MG63 (cell line): ENCODE data around the gene C14orf132. TPM values are rescaled to one million over a fixed set of nuclear protein-coding genes. Genes with fewer than 3 reads are reported as not detected.

Source experiments
- DNase-seq: peaks from one replicate; pipeline ENCODE4 v3.0.0-alpha.2; 2020
- H3K27me3 ChIP-seq: fragments of 250-450 bp; sonication (Bioruptor Pico); 2 replicates; pipeline ENCODE4 v1.5.1; 2020; ENCODE audit warnings: mild to moderate bottlenecking, moderate library complexity
- H3K36me3 ChIP-seq: fragments of 250-450 bp; sonication (Bioruptor Pico); 2 replicates; pipeline ENCODE4 v1.5.1; 2020; ENCODE audit warnings: mild to moderate bottlenecking, moderate library complexity
- H3K4me3 ChIP-seq: fragments of 250-450 bp; sonication (Bioruptor Pico); 2 replicates; pipeline ENCODE4 v1.5.1; 2020; ENCODE audit warnings: mild to moderate bottlenecking, moderate library complexity
- H3K9me3 ChIP-seq: fragments of 250-450 bp; sonication (Bioruptor Pico); 2 replicates; pipeline ENCODE4 v1.5.1; 2020; ENCODE audit warnings: mild to moderate bottlenecking, moderate library complexity
- total RNA-seq: library from RNA; depleted of rRNA; stranded (reverse); fragments of >200 nt; shearing (Covaris generic); gene quantifications from 2 replicates; pipeline ENCODE4 v1.2.3, GENCODE V29; 2014; ENCODE audit warnings: low replicate concordance

The C14orf132 gene
- total RNA-seq, 1 experiment from 2014 or later: 3.8 TPM

- Histone ChIP-seq H3K4me3 (no peak overlapping the region), H3K27me3 (no peaks in the 10 kb centered on the region), H3K36me3 (no peaks in the 10 kb centered on the region), H3K9me3 (no peaks in the 10 kb centered on the region)
- no peak for DNase-seq
Measured at GRCh38 chr14:96031691-96032090, 7.5 kb upstream of the C14orf132 start.

- H3K4me3 ChIP-seq: no peak overlapping the region
- DNase-seq: no peak
- H3K9me3 ChIP-seq: no peaks in the 10 kb centered on the region
- H3K36me3 ChIP-seq: no peaks in the 10 kb centered on the region
- H3K27me3 ChIP-seq: no peaks in the 10 kb centered on the region
Measured at GRCh38 chr14:96035456-96035855, 3.7 kb upstream of the C14orf132 start.

- no peaks in the 10 kb centered on the region for H3K36me3 ChIP-seq
- peak; percentile 78 for DNase-seq
- no peaks in the 10 kb centered on the region for H3K9me3 ChIP-seq
- no peaks in the 10 kb centered on the region for H3K27me3 ChIP-seq
- H3K4me3 ChIP-seq: no peak overlapping the region
Measured at GRCh38 chr14:96037891-96038557, 1.1 kb upstream of the C14orf132 start.

- no peaks in the 10 kb centered on the region for H3K27me3 ChIP-seq
- DNase-seq: no peak
- H3K36me3 ChIP-seq: no peaks in the 10 kb centered on the region
- peak overlapping the region; percentile 65 for H3K4me3 ChIP-seq
- no peaks in the 10 kb centered on the region for H3K9me3 ChIP-seq
Measured at GRCh38 chr14:96038558-96038919, 623 bp upstream of the C14orf132 start.

- H3K9me3 ChIP-seq: no peaks in the 10 kb centered on the region
- H3K4me3 ChIP-seq: peak overlapping the region; percentile 65
- DNase-seq: peak; percentile 16
- H3K36me3 ChIP-seq: no peaks in the 10 kb centered on the region
- H3K27me3 ChIP-seq: no peaks in the 10 kb centered on the region
Measured at GRCh38 chr14:96039633-96040311, 610 bp downstream of the C14orf132 start.

- Histone ChIP-seq H3K27me3 (no peaks in the 10 kb centered on the region), H3K36me3 (no peaks in the 10 kb centered on the region), H3K4me3 (no peak overlapping the region), H3K9me3 (no peaks in the 10 kb centered on the region)
- no peak for DNase-seq
Measured at GRCh38 chr14:96040828-96041371, 1.7 kb downstream of the C14orf132 start.

- peak; percentile 36 for DNase-seq
- no peaks in the 10 kb centered on the region for H3K27me3 ChIP-seq
- no peaks in the 10 kb centered on the region for H3K9me3 ChIP-seq
- no peaks in the 10 kb centered on the region for H3K36me3 ChIP-seq
- no peak overlapping the region for H3K4me3 ChIP-seq
Measured at GRCh38 chr14:96042248-96042930, 3.2 kb downstream of the C14orf132 start.

- Histone ChIP-seq H3K4me3 (no peak overlapping the region), H3K9me3 (no peaks in the 10 kb centered on the region), H3K27me3 (no peaks in the 10 kb centered on the region), H3K36me3 (no peaks in the 10 kb centered on the region)
- no peak for DNase-seq
Measured at GRCh38 chr14:96046630-96047029, 7.5 kb downstream of the C14orf132 start.

GRCh38 chr14:96047101-96047500, 7.9 kb downstream of the C14orf132 start:
- H3K9me3 ChIP-seq: no peaks in the 10 kb centered on the region
- H3K27me3 ChIP-seq: no peaks in the 10 kb centered on the region
- DNase-seq: no peak
- no peak overlapping the region for H3K4me3 ChIP-seq
- no peaks in the 10 kb centered on the region for H3K36me3 ChIP-seq

- Histone ChIP-seq H3K27me3 (no peaks in the 10 kb centered on the region), H3K36me3 (no peaks in the 10 kb centered on the region), H3K4me3 (no peak overlapping the region), H3K9me3 (no peaks in the 10 kb centered on the region)
- DNase-seq: no peak
Measured at GRCh38 chr14:96049932-96050331, 10.8 kb downstream of the C14orf132 start.

GRCh38 chr14:96050482-96050881, 11.3 kb downstream of the C14orf132 start:
- no peaks in the 10 kb centered on the region for H3K9me3 ChIP-seq
- no peak for DNase-seq
- H3K27me3 ChIP-seq: no peaks in the 10 kb centered on the region
- H3K4me3 ChIP-seq: no peak overlapping the region
- H3K36me3 ChIP-seq: no peaks in the 10 kb centered on the region

- H3K36me3 ChIP-seq: no peaks in the 10 kb centered on the region
- H3K27me3 ChIP-seq: no peaks in the 10 kb centered on the region
- H3K4me3 ChIP-seq: no peak overlapping the region
- DNase-seq: no peak
- H3K9me3 ChIP-seq: no peaks in the 10 kb centered on the region
Measured at GRCh38 chr14:96051231-96051630, 12.1 kb downstream of the C14orf132 start.

- no peaks in the 10 kb centered on the region for H3K27me3 ChIP-seq
- no peaks in the 10 kb centered on the region for H3K9me3 ChIP-seq
- H3K36me3 ChIP-seq: no peaks in the 10 kb centered on the region
- no peak overlapping the region for H3K4me3 ChIP-seq
- no peak for DNase-seq
Measured at GRCh38 chr14:96051642-96052540, 12.7 kb downstream of the C14orf132 start.

- H3K27me3 ChIP-seq: no peaks in the 10 kb centered on the region
- H3K9me3 ChIP-seq: no peaks in the 10 kb centered on the region
- H3K4me3 ChIP-seq: no peak overlapping the region
- no peak for DNase-seq
- H3K36me3 ChIP-seq: no peaks in the 10 kb centered on the region
Measured at GRCh38 chr14:96052541-96053247, 13.5 kb downstream of the C14orf132 start.

- H3K9me3 ChIP-seq: no peaks in the 10 kb centered on the region
- no peaks in the 10 kb centered on the region for H3K27me3 ChIP-seq
- DNase-seq: no peak
- no peak overlapping the region for H3K4me3 ChIP-seq
- no peaks in the 10 kb centered on the region for H3K36me3 ChIP-seq
Measured at GRCh38 chr14:96053248-96053599, 14.1 kb downstream of the C14orf132 start.
